SK-N-SH (cell line): ENCODE results near the gene SURF4. TPM values are rescaled to one million over a fixed set of nuclear protein-coding genes. Genes with fewer than 3 reads are reported as not detected.

Source experiments
- CTCF ChIA-PET: fragments of 300-600, 350-600 bp; formaldehyde crosslinking; extraction: SDS; loops from one replicate; lab custom pipeline; 2021; lab: Yijun Ruan, JAX
- POLR2A ChIA-PET: fragments of 350-600 bp; sonication (Branson Sonifier 250); formaldehyde crosslinking; extraction: SDS; loops from one replicate; lab custom pipeline; 2020; ENCODE audit warnings: antibody characterized with exemption, inconsistent platforms; lab: Yijun Ruan, JAX
- DNase-seq: peaks from one replicate; pipeline ENCODE4 v3.0.0; 2012
- H2AFZ ChIP-seq: fragments of 200-600 bp; sonication (generic); 2 replicates; pipeline ENCODE4 v1.8.1; 2016; ENCODE audit warnings: antibody characterized with exemption, mild to moderate bottlenecking, low read depth
- H3F3A ChIP-seq: fragments of 200-600 bp; sonication (generic); replicated peaks from 2 replicates; pipeline ENCODE3; 2016; ENCODE audit warnings: antibody characterized with exemption, mild to moderate bottlenecking; ENCODE audit not compliant: insufficient read depth
- H3K27ac ChIP-seq, 2 experiments: fragments of 200-500 bp in 1 of 2; fragments of 200-600 bp in 1 of 2; sonication (Bioruptor generic) in 1 of 2; sonication (generic), shearing (Covaris generic) in 1 of 2; 2 replicates each; pipeline versions ENCODE4 v1.5.1 to v1.6.1; 2014 to 2016; ENCODE audit warnings: low read depth in 2 of 2, inconsistent platforms in 1 of 2, low read length in 1 of 2, mild to moderate bottlenecking in 1 of 2, mixed read lengths in 1 of 2
- H3K27me3 ChIP-seq: fragments of 200-600 bp; sonication (generic), shearing (Covaris generic); 2 replicates; pipeline ENCODE4 v1.6.1; 2016; ENCODE audit warnings: mixed run types; ENCODE audit not compliant: insufficient read depth
- H3K36me3 ChIP-seq, 2 experiments: fragments of 200-500 bp in 1 of 2; fragments of 200-600 bp in 1 of 2; sonication (Bioruptor generic) in 1 of 2; sonication (generic) in 1 of 2; replicated peaks in 1 of 2; 2 replicates each; pipeline versions ENCODE3 to v1.5.1; 2014 to 2016; ENCODE audit warnings: low read length in 1 of 2, mild to moderate bottlenecking in 1 of 2; ENCODE audit not compliant: insufficient read depth in 2 of 2, control insufficient read depth in 1 of 2
- H3K4me1 ChIP-seq, 2 experiments: fragments of 200-500 bp in 1 of 2; fragments of 200-600 bp in 1 of 2; sonication (Bioruptor generic) in 1 of 2; sonication (generic), shearing (Covaris generic) in 1 of 2; 2 replicates each; pipeline versions ENCODE4 v1.5.1 to v1.6.1; 2014 to 2016; ENCODE audit warnings: low read depth in 1 of 2, low read length in 1 of 2, mixed run types in 1 of 2; ENCODE audit not compliant: insufficient read depth in 2 of 2, control insufficient read depth in 1 of 2
- H3K4me2 ChIP-seq: fragments of 200-600 bp; sonication (generic), shearing (Covaris generic); 2 replicates; pipeline ENCODE4 v1.6.1; 2017; ENCODE audit warnings: mixed run types
- H3K4me3 ChIP-seq, 2 experiments: fragments of 200-500 bp in 1 of 2; fragments of 200-600 bp in 1 of 2; sonication (Bioruptor generic) in 1 of 2; sonication (generic), shearing (Covaris generic) in 1 of 2; 2 replicates each; pipeline versions ENCODE4 v1.5.1 to v1.8.1; 2014 to 2016; ENCODE audit warnings: low read depth in 2 of 2, inconsistent platforms in 1 of 2, low read length in 1 of 2, mild to moderate bottlenecking in 1 of 2, mixed read lengths in 1 of 2, moderate library complexity in 1 of 2
- H3K79me2 ChIP-seq: fragments of 200-600 bp; sonication (generic); 2 replicates; pipeline ENCODE4 v1.8.1; 2017; ENCODE audit warnings: mild to moderate bottlenecking; ENCODE audit not compliant: insufficient read depth
- H3K9ac ChIP-seq: fragments of 200-600 bp; sonication (generic); 2 replicates; pipeline ENCODE4 v1.6.1; 2017; ENCODE audit warnings: mixed run types
- H3K9me2 ChIP-seq: fragments of 200-600 bp; sonication (generic); 2 replicates; pipeline ENCODE4 v1.6.1; 2017; ENCODE audit warnings: mixed run types
- H3K9me3 ChIP-seq: fragments of 200-600 bp; sonication (generic); 2 replicates; pipeline ENCODE4 v1.6.1; 2017; ENCODE audit warnings: mixed run types, mild to moderate bottlenecking, moderate library complexity
- H4K20me1 ChIP-seq: fragments of 200-600 bp; sonication (generic); 2 replicates; pipeline ENCODE4 v1.6.1; 2017; ENCODE audit warnings: mild to moderate bottlenecking, mixed run types; ENCODE audit not compliant: insufficient read depth
- CTCF ChIP-seq: fragments of 200-600 bp; sonication (generic); IDR thresholded peaks from 2 replicates; pipeline ENCODE4 v1.6.1; 2017; ENCODE audit warnings: antibody characterized with exemption, mild to moderate bottlenecking, moderate library complexity
- EP300 ChIP-seq, 2 experiments: IDR thresholded peaks; 2 replicates each; pipeline versions ENCODE4 v1.4.0 to v1.6.1; 2012; ENCODE audit warnings: borderline replicate concordance in 1 of 2, low read depth in 1 of 2, low read length in 1 of 2
- FOXM1 ChIP-seq: IDR thresholded peaks from 2 replicates; pipeline ENCODE4 v1.4.0; 2012; ENCODE audit warnings: low read depth, mild to moderate bottlenecking
- NFIC ChIP-seq: IDR thresholded peaks from 2 replicates; pipeline ENCODE4 v1.4.0; 2012; ENCODE audit warnings: borderline replicate concordance
- REST ChIP-seq: IDR thresholded peaks from 2 replicates; pipeline ENCODE4 v1.6.1; 2012; ENCODE audit warnings: mild to moderate bottlenecking, low read depth, low read length, moderate library complexity
- RFX5 ChIP-seq: IDR thresholded peaks from 2 replicates; pipeline ENCODE4 v1.6.1; 2012; ENCODE audit warnings: mild to moderate bottlenecking, improper control_type of control experiment, low read length
- SIN3A ChIP-seq: IDR thresholded peaks from 2 replicates; pipeline ENCODE4 v1.6.1; 2012; ENCODE audit warnings: low read depth, mild to moderate bottlenecking, low read length, moderate library complexity, borderline replicate concordance
- WGBS: methylation state at CpG from one replicate; pipeline ENCODE4 v1.1.6; 2017; ENCODE audit warnings: low lambda C conversion rate; 5-methylcytosine and 5-hydroxymethylcytosine counted together
- polyA plus RNA-seq, 3 experiments: library from polyadenylated mRNA; depleted of rRNA; stranded (reverse); fragments of >200 nt; gene quantifications; 2 replicates each; pipeline ENCODE4 v1.2.3, GENCODE V29; 2012

SURF4 gene
- polyA plus RNA-seq, 1 of the 3 experiments (the other 2 are of a cell fraction), result 165 TPM

- TF ChIP-seq REST (no peak), NFIC (no peak), EP300 (IDR thresholded peaks at IDR 0.05; ENCODE audit: borderline replicate concordance in 1 of 2, low read depth in 1 of 2, low read length in 1 of 2) (no peak)
These were observed 42.8 kb downstream of the SURF4 start (continued) for GRCh38 chr9:133333011-133333410.

GRCh38 chr9:133332381-133332730, 43.5 kb downstream of the SURF4 start:
- Histone ChIP-seq H2AFZ (no peak overlapping the region), H3K4me1 (peaks cover 8 to 15% of the 10 kb centered on the region in 2 experiments; a peak in 1 of 4 replicates), H3K9me2 (no peaks in the 10 kb centered on the region), H3K9ac (no peak overlapping the region), H4K20me1 (0 out of 2 replicates have a peak, but pooled peaks cover 13% of the 10 kb centered on the region), H3K79me2 (peaks cover 27% of the 10 kb centered on the region), H3K27me3 (no peaks in the 10 kb centered on the region), H3K4me3 (no peak overlapping the region), H3K9me3 (no peaks in the 10 kb centered on the region), H3F3A (peaks cover 20% of the 10 kb centered on the region), H3K36me3 (peaks cover 38 to 46% of the 10 kb centered on the region in 2 experiments), H3K27ac (no peak overlapping the region), H3K4me2 (no peak overlapping the region)
- WGBS, result 85% methylated on average over 16 of the region's 20 CpGs
- no peak for DNase-seq
- no peak for TF ChIP-seq RFX5
- no peak for TF ChIP-seq SIN3A
- TF ChIP-seq CTCF, result no peak
- TF ChIP-seq FOXM1, result no peak
- CTCF ChIA-PET, result interaction anchor here (0.6 to 4.8 kb wide), 5 partner anchors 11 to 146 kb away, joined by 3 to 33 read pairs (median 4); partner anchors contain the start of genes MED22 and RPL7A
- POLR2A ChIA-PET, result interaction anchor here (3.8 kb wide), 1 partner anchor 15 kb away, joined by 16 read pairs; the partner anchor contains the start of genes MED22 and RPL7A
